HepG2 (cell line): ENCODE results near the gene TIMM13. TPM values are rescaled to one million over a fixed set of nuclear protein-coding genes. Genes with fewer than 3 reads are reported as not detected.
A peak's percentile ranks its signal among the peaks of the same experiment; 100 is the strongest.

Experiments used
- CEBPG ChIP-seq: IDR thresholded peaks from 2 replicates; pipeline ENCODE4 v1.6.1; 2016
- DR1 ChIP-seq: sonication (generic); formaldehyde crosslinking; IDR thresholded peaks from 2 replicates; pipeline ENCODE4 v1.8.0; 2021; ENCODE audit warnings: mild to moderate bottlenecking, missing genetic modification reagents, inconsistent platforms
- ELF3 ChIP-seq: IDR thresholded peaks from 2 replicates; pipeline ENCODE4 v1.6.1; 2016; ENCODE audit warnings: missing genetic modification reagents, missing compliant biosample characterization
- EP300 ChIP-seq, 3 experiments: sonication (generic) in 1 of 3; formaldehyde crosslinking in 1 of 3; IDR thresholded peaks; 2 replicates each; pipeline versions ENCODE4 v1.5.1 to v1.6.1; 2011 to 2020; ENCODE audit warnings: low read depth in 2 of 3, low read length in 2 of 3, borderline replicate concordance in 1 of 3, improper control_type of control experiment in 1 of 3, mild to moderate bottlenecking in 1 of 3, missing genetic modification reagents in 1 of 3, moderate library complexity in 1 of 3
- FLYWCH1 ChIP-seq: sonication (generic); formaldehyde crosslinking; IDR thresholded peaks from 2 replicates; pipeline ENCODE4 v1.8.1; 2023; ENCODE audit warnings: mild to moderate bottlenecking, missing genetic modification reagents
- GZF1 ChIP-seq: sonication (generic); formaldehyde crosslinking; IDR thresholded peaks from 2 replicates; pipeline ENCODE4 v1.5.1; 2020; ENCODE audit warnings: mild to moderate bottlenecking, missing genetic modification reagents
- HMG20B ChIP-seq: conservative IDR thresholded peaks from 2 replicates; pipeline ENCODE4 v1.6.1; 2016; ENCODE audit warnings: missing genetic modification reagents, missing compliant biosample characterization
- HMGXB4 ChIP-seq, 2 experiments: sonication (generic) in 1 of 2; formaldehyde crosslinking in 1 of 2; IDR thresholded peaks; 2 replicates each; pipeline versions ENCODE4 v1.4.0 to v1.6.1; 2018 to 2020; ENCODE audit warnings: missing genetic modification reagents in 2 of 2, borderline replicate concordance in 1 of 2, low read depth in 1 of 2, mild to moderate bottlenecking in 1 of 2, missing biosample characterization in 1 of 2
- KLF9 ChIP-seq: IDR thresholded peaks from 2 replicates; pipeline ENCODE4 v1.6.1; 2016; ENCODE audit warnings: low read depth
- POLR2AphosphoS2 ChIP-seq: IDR thresholded peaks from 2 replicates; pipeline ENCODE4 v1.6.1; 2011; ENCODE audit warnings: low read depth, low read length, improper control_type of control experiment
- RXRB ChIP-seq: IDR thresholded peaks from 2 replicates; pipeline ENCODE4 v1.6.1; 2016; ENCODE audit warnings: borderline replicate concordance, missing genetic modification reagents, missing compliant biosample characterization
- SIN3B ChIP-seq: fragments of 150-350 bp; IDR thresholded peaks from 2 replicates; pipeline ENCODE4 v1.6.1; 2014; ENCODE audit warnings: low read length
- TBX2 ChIP-seq: sonication (generic); formaldehyde crosslinking; IDR thresholded peaks from 2 replicates; pipeline ENCODE4 v1.5.0; 2020; ENCODE audit warnings: missing genetic modification reagents, mild to moderate bottlenecking, borderline replicate concordance
- XBP1 ChIP-seq: sonication (generic); formaldehyde crosslinking; IDR thresholded peaks from 2 replicates; pipeline ENCODE4 v1.5.0; 2020; ENCODE audit warnings: missing genetic modification reagents
- ZBTB34 ChIP-seq: sonication (generic); formaldehyde crosslinking; IDR thresholded peaks from 2 replicates; pipeline ENCODE4 v1.8.0; 2022; ENCODE audit warnings: mild to moderate bottlenecking, missing genetic modification reagents
- ZBTB42 ChIP-seq: sonication (generic); formaldehyde crosslinking; IDR thresholded peaks from 2 replicates; pipeline ENCODE4 v1.5.0; 2020; ENCODE audit warnings: mild to moderate bottlenecking, missing genetic modification reagents
- ZMYM3 ChIP-seq: sonication (generic); formaldehyde crosslinking; IDR thresholded peaks from 2 replicates; pipeline ENCODE4 v1.5.1; 2020; ENCODE audit warnings: mild to moderate bottlenecking, missing genetic modification reagents
- ZNF136 ChIP-seq: sonication (generic); formaldehyde crosslinking; IDR thresholded peaks from 2 replicates; pipeline ENCODE4 v1.8.1; 2022; ENCODE audit warnings: low read depth, mild to moderate bottlenecking, moderate library complexity, missing genetic modification reagents
- ZNF264 ChIP-seq: sonication (generic); formaldehyde crosslinking; IDR thresholded peaks from 2 replicates; pipeline ENCODE4 v1.4.0; 2020; ENCODE audit warnings: missing genetic modification reagents
- ZNF3 ChIP-seq: IDR thresholded peaks from 2 replicates; pipeline ENCODE4 v1.7.0; 2017; ENCODE audit warnings: inconsistent platforms
- polyA plus RNA-seq, 8 experiments: library from polyadenylated mRNA; depleted of rRNA in 3 of 8; stranded (reverse) in 7 of 8; unstranded in 1 of 8; fragments of >200 nt; fragmentation: Illumina TruSeq in 4 of 8; extraction: Trizol in 4 of 8; gene quantifications; 2 replicates each; pipeline versions ENCODE4 v1.2.1 to v1.2.3, GENCODE V29; 2011 to 2016; ENCODE audit warnings: low read depth in 4 of 8, missing spikeins in 1 of 8, mixed read lengths in 1 of 8; ENCODE audit not compliant: insufficient read depth in 1 of 8
- total RNA-seq, 5 experiments: library from RNA; depleted of rRNA; stranded (reverse); fragments of >200 nt; fragmentation: Illumina TruSeq; extraction: Trizol; gene quantifications; 2 replicates each; pipeline ENCODE4 v1.2.3, GENCODE V29; 2016; ENCODE audit warnings: low read depth in 1 of 5
- TF ChIP-seq, protein P1 (sequence below): sonication (generic); formaldehyde crosslinking; IDR thresholded peaks from 2 replicates; pipeline ENCODE4 v1.8.1; 2023; ENCODE audit warnings: missing genetic modification reagents, inconsistent platforms, borderline replicate concordance
- TF ChIP-seq, protein P2 (sequence below): sonication (generic); formaldehyde crosslinking; conservative IDR thresholded peaks from 2 replicates; pipeline ENCODE4 v1.4.0; 2020; ENCODE audit warnings: mild to moderate bottlenecking, missing genetic modification reagents, moderate library complexity

Gene TIMM13
- total and polyA plus RNA-seq, 2 of the 13 experiments (the other 11 are each of a cell fraction or from before 2014, with no cell fraction given), result 48.4 to 108 TPM

DNA sequence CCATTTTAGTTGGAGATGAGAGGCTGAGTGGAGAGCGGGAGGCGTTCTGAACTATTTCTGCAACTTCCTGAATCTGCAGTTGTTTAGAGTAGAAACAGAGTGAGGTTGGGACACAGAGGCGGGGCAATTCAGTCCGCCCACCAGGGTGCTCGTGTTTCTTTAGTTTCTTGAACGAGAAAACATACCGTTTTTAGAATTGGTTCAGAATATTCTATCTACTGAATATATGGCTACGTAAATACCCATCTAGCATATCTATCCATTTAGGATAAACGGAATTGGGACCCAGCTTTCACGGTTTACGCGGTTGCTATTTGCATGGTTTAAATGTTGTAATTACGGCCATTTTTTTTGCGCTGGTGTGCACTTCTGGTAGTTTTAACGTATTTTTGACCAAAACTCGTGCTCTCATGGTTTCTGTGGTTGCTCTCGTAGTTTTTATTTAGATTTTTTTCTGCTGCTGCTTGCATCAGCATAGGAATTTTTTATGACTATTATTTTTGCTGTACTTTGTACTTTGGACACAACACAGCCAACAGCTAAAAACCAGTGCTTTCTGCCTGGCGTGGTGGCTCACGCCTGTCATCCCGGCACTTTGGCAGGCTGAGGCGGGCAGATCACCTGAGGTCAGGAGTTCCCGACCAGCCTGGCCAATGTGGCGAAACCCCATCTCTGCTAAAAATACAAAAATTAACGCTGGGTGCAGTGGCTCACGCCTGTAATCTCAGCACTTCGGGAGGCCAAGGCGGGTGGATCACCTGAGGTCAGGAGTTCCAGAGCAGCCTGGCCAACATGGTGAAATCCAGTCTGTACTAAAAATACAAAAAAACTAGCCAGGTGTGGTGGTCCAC lies 32.7 kb downstream of the TIMM13 start (continued):
- TF ChIP-seq RXRB (CRISPR knock-in tag) (peak; percentile 60), TBX2 (CRISPR knock-in tag) (peak; percentile 38; the same call in 1 of the 2 replicates), ZMYM3 (CRISPR knock-in tag) (no peak), HMGXB4 (CRISPR knock-in tag; IDR thresholded peaks at IDR 0.05; ENCODE audit: borderline replicate concordance in 1 of 2, low read depth in 1 of 2) (peak in 1 of 2 experiments; percentile 24; a peak in 2 of 4 replicates), ELF3 (CRISPR knock-in tag) (peak; percentile 25; the same call in 1 of the 2 replicates), GZF1 (CRISPR knock-in tag) (no peak), POLR2AphosphoS2 (no peak), ZNF3 (CRISPR knock-in tag) (no peak), FLYWCH1 (CRISPR knock-in tag) (no peak), ZNF264 (CRISPR knock-in tag) (no peak), HMG20B (CRISPR knock-in tag) (no peak), ZBTB34 (CRISPR knock-in tag) (peak; percentile 93), CEBPG (CRISPR knock-in tag) (peak; percentile 77), EP300 (IDR thresholded peaks at IDR 0.05; ENCODE audit: low read depth in 2 of 2, low read length in 2 of 2) (peak in 1 of 2 experiments; percentile 20; a peak in 1 of 4 replicates), EP300 (CRISPR knock-in tag; IDR thresholded peaks at IDR 0.05; ENCODE audit: borderline replicate concordance) (no peak), SIN3B (no peak), XBP1 (CRISPR knock-in tag) (no peak), KLF9 (CRISPR knock-in tag) (no peak), ZBTB42 (CRISPR knock-in tag) (0 out of 2 replicates have a peak, but pooled peaks have one; percentile 31), DR1 (CRISPR knock-in tag) (no peak), ZNF136 (CRISPR knock-in tag) (no peak)
- TF ChIP-seq, protein P1, sequence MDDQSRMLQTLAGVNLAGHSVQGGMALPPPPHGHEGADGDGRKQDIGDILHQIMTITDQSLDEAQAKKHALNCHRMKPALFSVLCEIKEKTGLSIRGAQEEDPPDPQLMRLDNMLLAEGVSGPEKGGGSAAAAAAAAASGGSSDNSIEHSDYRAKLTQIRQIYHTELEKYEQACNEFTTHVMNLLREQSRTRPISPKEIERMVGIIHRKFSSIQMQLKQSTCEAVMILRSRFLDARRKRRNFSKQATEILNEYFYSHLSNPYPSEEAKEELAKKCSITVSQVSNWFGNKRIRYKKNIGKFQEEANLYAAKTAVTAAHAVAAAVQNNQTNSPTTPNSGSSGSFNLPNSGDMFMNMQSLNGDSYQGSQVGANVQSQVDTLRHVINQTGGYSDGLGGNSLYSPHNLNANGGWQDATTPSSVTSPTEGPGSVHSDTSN (CRISPR knock-in tag), result no peak
- TF ChIP-seq, protein P2, sequence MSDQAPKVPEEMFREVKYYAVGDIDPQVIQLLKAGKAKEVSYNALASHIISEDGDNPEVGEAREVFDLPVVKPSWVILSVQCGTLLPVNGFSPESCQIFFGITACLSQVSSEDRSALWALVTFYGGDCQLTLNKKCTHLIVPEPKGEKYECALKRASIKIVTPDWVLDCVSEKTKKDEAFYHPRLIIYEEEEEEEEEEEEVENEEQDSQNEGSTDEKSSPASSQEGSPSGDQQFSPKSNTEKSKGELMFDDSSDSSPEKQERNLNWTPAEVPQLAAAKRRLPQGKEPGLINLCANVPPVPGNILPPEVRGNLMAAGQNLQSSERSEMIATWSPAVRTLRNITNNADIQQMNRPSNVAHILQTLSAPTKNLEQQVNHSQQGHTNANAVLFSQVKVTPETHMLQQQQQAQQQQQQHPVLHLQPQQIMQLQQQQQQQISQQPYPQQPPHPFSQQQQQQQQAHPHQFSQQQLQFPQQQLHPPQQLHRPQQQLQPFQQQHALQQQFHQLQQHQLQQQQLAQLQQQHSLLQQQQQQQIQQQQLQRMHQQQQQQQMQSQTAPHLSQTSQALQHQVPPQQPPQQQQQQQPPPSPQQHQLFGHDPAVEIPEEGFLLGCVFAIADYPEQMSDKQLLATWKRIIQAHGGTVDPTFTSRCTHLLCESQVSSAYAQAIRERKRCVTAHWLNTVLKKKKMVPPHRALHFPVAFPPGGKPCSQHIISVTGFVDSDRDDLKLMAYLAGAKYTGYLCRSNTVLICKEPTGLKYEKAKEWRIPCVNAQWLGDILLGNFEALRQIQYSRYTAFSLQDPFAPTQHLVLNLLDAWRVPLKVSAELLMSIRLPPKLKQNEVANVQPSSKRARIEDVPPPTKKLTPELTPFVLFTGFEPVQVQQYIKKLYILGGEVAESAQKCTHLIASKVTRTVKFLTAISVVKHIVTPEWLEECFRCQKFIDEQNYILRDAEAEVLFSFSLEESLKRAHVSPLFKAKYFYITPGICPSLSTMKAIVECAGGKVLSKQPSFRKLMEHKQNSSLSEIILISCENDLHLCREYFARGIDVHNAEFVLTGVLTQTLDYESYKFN (CRISPR knock-in tag), result peak; percentile 74
